Liver (tissue), 3 donors: ENCODE data around the gene MCEMP1.

ENCODE experiments used
- EGR1 ChIP-seq, 2 donors: IDR thresholded peaks; 2 replicates each; pipeline ENCODE4 v1.6.1; 2016 to 2018; ENCODE audit warnings: antibody characterized with exemption in 2 of 2, low read depth in 2 of 2
- FOXA1 ChIP-seq: IDR thresholded peaks from 2 replicates; pipeline ENCODE4 v1.6.1; 2016; ENCODE audit warnings: antibody characterized with exemption
- GABPA ChIP-seq, 2 donors: IDR thresholded peaks in 1 of 2; conservative IDR thresholded peaks in 1 of 2; 2 replicates each; pipeline ENCODE4 v1.6.1; 2016; ENCODE audit warnings: antibody characterized with exemption in 2 of 2, mild to moderate bottlenecking in 1 of 2, moderate library complexity in 1 of 2
- HNF4A ChIP-seq, 2 donors: conservative IDR thresholded peaks; 2 replicates each; pipeline ENCODE4 v1.6.1; 2016; ENCODE audit warnings: antibody characterized with exemption in 2 of 2, mild to moderate bottlenecking in 2 of 2
- RXRA ChIP-seq, 2 donors: IDR thresholded peaks; 2 replicates each; pipeline ENCODE4 v1.6.1; 2017 to 2018; ENCODE audit warnings: antibody characterized with exemption in 2 of 2, mild to moderate bottlenecking in 1 of 2
- SP1 ChIP-seq: IDR thresholded peaks from 2 replicates; pipeline ENCODE4 v1.6.1; 2018; ENCODE audit warnings: antibody characterized with exemption, mild to moderate bottlenecking
- TAF1 ChIP-seq: conservative IDR thresholded peaks from 2 replicates; pipeline ENCODE4 v1.6.1; 2016; ENCODE audit warnings: antibody characterized with exemption, mild to moderate bottlenecking
- YY1 ChIP-seq: IDR thresholded peaks from 2 replicates; pipeline ENCODE4 v1.6.1; 2016; ENCODE audit warnings: antibody characterized with exemption, mild to moderate bottlenecking
- TF ChIP-seq, protein P1 (sequence below): fragments of 150-350 bp; IDR thresholded peaks from 2 replicates; pipeline ENCODE4 v1.5.1; 2017; ENCODE audit warnings: improper control_type of control experiment, low read depth, low read length; ENCODE audit not compliant: missing input control
- TF ChIP-seq, protein P2 (sequence below): IDR thresholded peaks from 2 replicates; pipeline ENCODE4 v1.6.1; 2016; ENCODE audit warnings: antibody characterized with exemption
- TF ChIP-seq, protein P3 (sequence below): IDR thresholded peaks from 2 replicates; pipeline ENCODE4 v1.6.1; 2016; ENCODE audit warnings: antibody characterized with exemption, mild to moderate bottlenecking
- TF ChIP-seq, protein P4 (sequence below): IDR thresholded peaks from 2 replicates; pipeline ENCODE4 v1.6.1; 2016; ENCODE audit warnings: antibody characterized with exemption
- TF ChIP-seq, protein P5 (sequence below): IDR thresholded peaks from 2 replicates; pipeline ENCODE4 v1.6.1; 2016; ENCODE audit warnings: antibody characterized with exemption
- donor health status: healthy.
- donor health status: healthy.

DNA sequence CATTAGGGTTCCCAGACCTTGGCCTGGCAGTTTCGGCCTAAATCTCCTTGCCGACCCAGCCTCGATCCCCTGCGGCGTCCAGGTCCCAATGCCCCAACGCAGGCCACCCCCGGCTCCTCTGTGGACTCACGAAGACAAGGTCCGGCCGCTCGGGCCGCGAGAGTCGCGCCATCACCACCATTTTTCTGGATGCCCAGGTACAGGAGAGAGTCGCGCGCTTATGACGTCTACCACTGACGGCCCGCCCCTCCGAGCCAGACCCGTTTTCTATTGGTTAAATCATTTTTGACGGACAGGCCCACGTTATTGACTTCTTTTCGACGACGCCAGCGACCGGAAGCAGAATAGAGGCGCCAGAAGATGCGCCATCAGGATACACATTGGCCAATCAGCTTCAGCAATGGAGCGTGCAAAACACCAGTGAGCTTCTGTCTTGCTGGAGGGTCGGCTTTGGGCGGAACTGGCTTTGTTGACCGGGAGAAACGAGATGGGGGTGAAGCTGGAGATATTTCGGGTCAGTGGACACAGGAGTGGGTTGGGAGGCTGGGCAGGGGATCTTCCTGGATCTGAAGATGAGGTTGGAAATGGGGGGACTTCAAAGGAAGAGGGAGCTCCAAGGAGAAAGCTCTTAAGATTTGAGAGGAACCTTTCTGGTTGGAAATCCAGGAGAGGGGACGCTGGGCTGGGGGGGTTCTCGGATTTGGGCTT lies 47.4 kb upstream of the MCEMP1 start, which contains the start of the genes PET100 and XAB2:
- TF ChIP-seq, protein P1, sequence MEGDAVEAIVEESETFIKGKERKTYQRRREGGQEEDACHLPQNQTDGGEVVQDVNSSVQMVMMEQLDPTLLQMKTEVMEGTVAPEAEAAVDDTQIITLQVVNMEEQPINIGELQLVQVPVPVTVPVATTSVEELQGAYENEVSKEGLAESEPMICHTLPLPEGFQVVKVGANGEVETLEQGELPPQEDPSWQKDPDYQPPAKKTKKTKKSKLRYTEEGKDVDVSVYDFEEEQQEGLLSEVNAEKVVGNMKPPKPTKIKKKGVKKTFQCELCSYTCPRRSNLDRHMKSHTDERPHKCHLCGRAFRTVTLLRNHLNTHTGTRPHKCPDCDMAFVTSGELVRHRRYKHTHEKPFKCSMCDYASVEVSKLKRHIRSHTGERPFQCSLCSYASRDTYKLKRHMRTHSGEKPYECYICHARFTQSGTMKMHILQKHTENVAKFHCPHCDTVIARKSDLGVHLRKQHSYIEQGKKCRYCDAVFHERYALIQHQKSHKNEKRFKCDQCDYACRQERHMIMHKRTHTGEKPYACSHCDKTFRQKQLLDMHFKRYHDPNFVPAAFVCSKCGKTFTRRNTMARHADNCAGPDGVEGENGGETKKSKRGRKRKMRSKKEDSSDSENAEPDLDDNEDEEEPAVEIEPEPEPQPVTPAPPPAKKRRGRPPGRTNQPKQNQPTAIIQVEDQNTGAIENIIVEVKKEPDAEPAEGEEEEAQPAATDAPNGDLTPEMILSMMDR, result no peak
- TF ChIP-seq GABPA (IDR thresholded peaks at IDR 0.05 in 1 of 2, conservative IDR thresholded peaks at IDR 0.05 in 1 of 2) (peak; percentile 81 to 97), TAF1 (no peak), HNF4A (conservative IDR thresholded peaks at IDR 0.05) (no peak), FOXA1 (peak; percentile 86), EGR1 (IDR thresholded peaks at IDR 0.05; ENCODE audit: low read depth in 2 of 2) (no peak), SP1 (peak; percentile 99), YY1 (peak; percentile 98), RXRA (IDR thresholded peaks at IDR 0.05) (peak in 1 of 2 donors; percentile 24)
- TF ChIP-seq, protein P2, sequence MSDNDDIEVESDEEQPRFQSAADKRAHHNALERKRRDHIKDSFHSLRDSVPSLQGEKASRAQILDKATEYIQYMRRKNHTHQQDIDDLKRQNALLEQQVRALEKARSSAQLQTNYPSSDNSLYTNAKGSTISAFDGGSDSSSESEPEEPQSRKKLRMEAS, result no peak
- TF ChIP-seq, protein P3, sequence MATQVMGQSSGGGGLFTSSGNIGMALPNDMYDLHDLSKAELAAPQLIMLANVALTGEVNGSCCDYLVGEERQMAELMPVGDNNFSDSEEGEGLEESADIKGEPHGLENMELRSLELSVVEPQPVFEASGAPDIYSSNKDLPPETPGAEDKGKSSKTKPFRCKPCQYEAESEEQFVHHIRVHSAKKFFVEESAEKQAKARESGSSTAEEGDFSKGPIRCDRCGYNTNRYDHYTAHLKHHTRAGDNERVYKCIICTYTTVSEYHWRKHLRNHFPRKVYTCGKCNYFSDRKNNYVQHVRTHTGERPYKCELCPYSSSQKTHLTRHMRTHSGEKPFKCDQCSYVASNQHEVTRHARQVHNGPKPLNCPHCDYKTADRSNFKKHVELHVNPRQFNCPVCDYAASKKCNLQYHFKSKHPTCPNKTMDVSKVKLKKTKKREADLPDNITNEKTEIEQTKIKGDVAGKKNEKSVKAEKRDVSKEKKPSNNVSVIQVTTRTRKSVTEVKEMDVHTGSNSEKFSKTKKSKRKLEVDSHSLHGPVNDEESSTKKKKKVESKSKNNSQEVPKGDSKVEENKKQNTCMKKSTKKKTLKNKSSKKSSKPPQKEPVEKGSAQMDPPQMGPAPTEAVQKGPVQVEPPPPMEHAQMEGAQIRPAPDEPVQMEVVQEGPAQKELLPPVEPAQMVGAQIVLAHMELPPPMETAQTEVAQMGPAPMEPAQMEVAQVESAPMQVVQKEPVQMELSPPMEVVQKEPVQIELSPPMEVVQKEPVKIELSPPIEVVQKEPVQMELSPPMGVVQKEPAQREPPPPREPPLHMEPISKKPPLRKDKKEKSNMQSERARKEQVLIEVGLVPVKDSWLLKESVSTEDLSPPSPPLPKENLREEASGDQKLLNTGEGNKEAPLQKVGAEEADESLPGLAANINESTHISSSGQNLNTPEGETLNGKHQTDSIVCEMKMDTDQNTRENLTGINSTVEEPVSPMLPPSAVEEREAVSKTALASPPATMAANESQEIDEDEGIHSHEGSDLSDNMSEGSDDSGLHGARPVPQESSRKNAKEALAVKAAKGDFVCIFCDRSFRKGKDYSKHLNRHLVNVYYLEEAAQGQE, result peak; percentile 24
- TF ChIP-seq, protein P4, sequence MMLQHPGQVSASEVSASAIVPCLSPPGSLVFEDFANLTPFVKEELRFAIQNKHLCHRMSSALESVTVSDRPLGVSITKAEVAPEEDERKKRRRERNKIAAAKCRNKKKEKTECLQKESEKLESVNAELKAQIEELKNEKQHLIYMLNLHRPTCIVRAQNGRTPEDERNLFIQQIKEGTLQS, result no peak
- TF ChIP-seq, protein P5, sequence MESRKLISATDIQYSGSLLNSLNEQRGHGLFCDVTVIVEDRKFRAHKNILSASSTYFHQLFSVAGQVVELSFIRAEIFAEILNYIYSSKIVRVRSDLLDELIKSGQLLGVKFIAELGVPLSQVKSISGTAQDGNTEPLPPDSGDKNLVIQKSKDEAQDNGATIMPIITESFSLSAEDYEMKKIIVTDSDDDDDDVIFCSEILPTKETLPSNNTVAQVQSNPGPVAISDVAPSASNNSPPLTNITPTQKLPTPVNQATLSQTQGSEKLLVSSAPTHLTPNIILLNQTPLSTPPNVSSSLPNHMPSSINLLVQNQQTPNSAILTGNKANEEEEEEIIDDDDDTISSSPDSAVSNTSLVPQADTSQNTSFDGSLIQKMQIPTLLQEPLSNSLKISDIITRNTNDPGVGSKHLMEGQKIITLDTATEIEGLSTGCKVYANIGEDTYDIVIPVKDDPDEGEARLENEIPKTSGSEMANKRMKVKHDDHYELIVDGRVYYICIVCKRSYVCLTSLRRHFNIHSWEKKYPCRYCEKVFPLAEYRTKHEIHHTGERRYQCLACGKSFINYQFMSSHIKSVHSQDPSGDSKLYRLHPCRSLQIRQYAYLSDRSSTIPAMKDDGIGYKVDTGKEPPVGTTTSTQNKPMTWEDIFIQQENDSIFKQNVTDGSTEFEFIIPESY, result no peak
